Heart left ventricle (tissue), 13 donors: ENCODE results near the gene BTBD1.

Experiments
- CTCF ChIP-seq, 12 donors: fragments of 200-600 bp; sonication (generic) in 4 of 12; IDR thresholded peaks; one replicate each; pipeline versions ENCODE4 v1.5.0 to v1.8.0; 2018 to 2022; ENCODE audit warnings: antibody characterized with exemption in 12 of 12, mild to moderate bottlenecking in 5 of 12
- POLR2A ChIP-seq, 2 donors: fragments of 450-650 bp; IDR thresholded peaks; one replicate each; pipeline ENCODE4 v1.6.1; 2017; ENCODE audit warnings: antibody characterized with exemption in 2 of 2, mild to moderate bottlenecking in 2 of 2, moderate library complexity in 2 of 2
- donor health status: ischemic (EF 13 %, LVEDD 7.1; RV severe dilation, severe dysfunction).
- donor health status: DM: no; HTN: yes; CAD: no.
- donor health status: DM: no; HTN: no; CAD: no.
- donor health status: ischemic (EF 25% LVEDD 6.9; RV normal size, moderate dysfunction).
- donor health status: ischemic (EF 25% LVEDD 5.7; RV mildly dilated, moderate dysfunction).
- donor health status: ischemic (EF 35%, LVEDD 5.7; RV mildly dilated, moderate dysfunction).
- donor health status: nonischemic (EF 11% LVEDD 7.7; RV severe dilation, severe dysfunction).
- donor health status: DM: yes; HTN: yes; CAD: no.
- donor health status: PGD.
- donor health status: ischemic (EF 29% LVEDD 5.4; RV normal size, mild dysfunction).
- donor health status: nonischemic (EF 23%, LVEDD 6.1; RV moderate dilation, normal function).

DNA sequence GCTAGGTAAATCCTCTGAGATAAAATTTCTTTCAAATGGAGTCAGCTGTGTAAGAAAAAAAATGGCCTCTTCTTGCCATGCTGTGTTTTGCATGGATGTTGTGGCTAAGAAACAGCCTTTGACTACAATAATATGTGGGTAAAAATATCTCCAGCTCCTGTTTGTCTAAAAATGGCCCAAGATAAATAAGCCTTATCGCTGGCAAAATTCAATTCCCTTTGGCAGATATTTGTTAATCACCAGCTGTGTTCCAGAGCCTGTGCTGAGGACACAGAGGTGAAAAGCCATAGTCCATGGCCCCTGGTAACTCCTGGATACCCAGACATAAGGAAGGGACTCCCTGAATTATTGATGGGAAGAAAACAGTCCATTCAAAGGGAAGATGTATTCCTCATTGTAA, 96.4 kb downstream of the BTBD1 start:
- TF ChIP-seq POLR2A (IDR thresholded peaks at IDR 0.05) (no peak), CTCF (IDR thresholded peaks at IDR 0.05) (no peak)
